T-cell (primary cell): ENCODE measurements around the gene RAB10. TPM values are rescaled to one million over a fixed set of nuclear protein-coding genes. Genes with fewer than 3 reads are reported as not detected.
"Not testable (repeated sequence)": the region's sequence is repeated elsewhere in the genome, so short reads cannot be mapped to it uniquely, and the experiment has no call there.

Source experiments
- ATAC-seq, 4 experiments: fragments of 200-7000 bp in 3 of 4; fragments of 150-1000 bp in 1 of 4; cut with Tn5 transposase; replicated peaks in 1 of 4; 1 replicate in 3 of 4; 2 replicates in 1 of 4; pipeline ENCODE4 v1.10.0; 2021; ENCODE audit warnings: moderate library complexity in 3 of 4, mild to moderate bottlenecking in 2 of 4, moderate number of reproducible peaks in 1 of 4
- CTCF ChIA-PET, 2 donors: fragments of 300-600 bp; sonication (Branson Sonifier 250); formaldehyde crosslinking; loops; one replicate each; lab custom pipeline; 2022; ENCODE audit warnings: antibody characterized with exemption in 2 of 2; lab: Charles Lee
- POLR2A ChIA-PET, 2 donors: fragments of 300-600 bp; sonication (Branson Sonifier 250); formaldehyde crosslinking; loops; one replicate each; lab custom pipeline; 2022; ENCODE audit warnings: antibody characterized with exemption in 2 of 2; lab: Charles Lee
- DNase-seq, 35 experiments: peaks; one replicate each; pipeline versions ENCODE4 v3.0.0 to v3.0.0-alpha.2; 2013 to 2023
- H3K27ac ChIP-seq: one replicate; pipeline ENCODE4 v1.5.1; 2013; ENCODE audit warnings: low read length
- H3K27me3 ChIP-seq, 2 experiments: replicated peaks in 1 of 2; 1 replicate in 1 of 2; 2 replicates in 1 of 2; pipeline versions ENCODE4 v1.6.1 to v1.7.0; 2013; ENCODE audit warnings: low read length in 1 of 2, mixed read lengths in 1 of 2; ENCODE audit not compliant: control insufficient read depth in 2 of 2, insufficient read depth in 2 of 2; ENCODE audit errors: extremely low read depth in 1 of 2
- H3K36me3 ChIP-seq, 2 donors: 1 replicate in 1 of 2; 2 replicates in 1 of 2; pipeline versions ENCODE4 v1.6.1 to v1.7.0; 2013; ENCODE audit warnings: low read length in 1 of 2; ENCODE audit not compliant: control insufficient read depth in 2 of 2, insufficient read depth in 1 of 2; ENCODE audit errors: extremely low read depth in 1 of 2
- H3K4me1 ChIP-seq, 2 experiments: 1 replicate in 1 of 2; 2 replicates in 1 of 2; pipeline versions ENCODE4 v1.6.1 to v1.7.0; 2013; ENCODE audit warnings: low read length in 2 of 2, mixed read lengths in 1 of 2; ENCODE audit not compliant: insufficient read depth in 2 of 2, control insufficient read depth in 1 of 2; ENCODE audit errors: extremely low read depth in 1 of 2
- H3K4me3 ChIP-seq, 2 donors: 1 replicate in 1 of 2; 2 replicates in 1 of 2; pipeline versions ENCODE4 v1.5.1 to v1.7.0; 2013; ENCODE audit warnings: mild to moderate bottlenecking in 2 of 2, low read length in 1 of 2, moderate library complexity in 1 of 2; ENCODE audit not compliant: control insufficient read depth in 1 of 2; ENCODE audit errors: extremely low read depth in 1 of 2
- H3K9me3 ChIP-seq: 2 replicates; pipeline ENCODE4 v1.7.0; 2013
- H3K27ac Mint-ChIP-seq, 2 donors: one replicate each; pipeline ENCODE4 v1.8.0; 2020 to 2021; ENCODE audit warnings: mild to moderate bottlenecking in 2 of 2, mixed read lengths in 2 of 2
- H3K27me3 Mint-ChIP-seq, 2 donors: one replicate each; pipeline ENCODE4 v1.8.0; 2021 to 2022; ENCODE audit warnings: mixed read lengths in 2 of 2
- H3K36me3 Mint-ChIP-seq: one replicate; pipeline ENCODE4 v1.8.0; 2021; ENCODE audit warnings: mixed read lengths
- H3K4me1 Mint-ChIP-seq, 3 donors: one replicate each; pipeline ENCODE4 v1.8.0; 2020 to 2022; ENCODE audit warnings: mixed read lengths in 3 of 3, mild to moderate bottlenecking in 1 of 3
- H3K4me3 Mint-ChIP-seq, 3 donors: one replicate each; pipeline ENCODE4 v1.8.0; 2020 to 2022; ENCODE audit warnings: mild to moderate bottlenecking in 3 of 3, mixed read lengths in 3 of 3, moderate library complexity in 3 of 3
- H3K9me3 Mint-ChIP-seq, 3 donors: one replicate each; pipeline ENCODE4 v1.8.0; 2020 to 2022; ENCODE audit warnings: mixed read lengths in 3 of 3
- WGBS: methylation state at CpG from one replicate; pipeline ENCODE4 v1.1.5; 2013; ENCODE audit warnings: missing lambda C conversion rate; ENCODE audit not compliant: insufficient coverage; 5-methylcytosine and 5-hydroxymethylcytosine counted together
- total RNA-seq, 35 experiments: library from RNA in 6 of 35; stranded (reverse) in 6 of 35; fragments of 120-200 nt in 1 of 35; gene quantifications; one replicate each; pipeline versions ENCODE4 v1.2.1 to v1.2.4 and lab custom pipeline; 2013 to 2026

The RAB10 gene
- total RNA-seq, 5 donors from 2014 or later (not counting 1 experiment from before 2014, with no cell fraction given) = 35.0 to 78.7 (median 71.2) TPM

GRCh38 chr2:26100384-26100783, 66.5 kb downstream of the RAB10 start:
- no peaks in the 10 kb centered on the region for H3K27me3 ChIP-seq
- Mint-ChIP-seq H3K4me1 (peaks cover 40 to 53% (median 47%) of the 10 kb centered on the region in 3 donors), H3K4me3 (no peak overlapping the region), H3K27me3 (no peaks in the 10 kb centered on the region), H3K36me3 (peaks cover 50% of the 10 kb centered on the region), H3K27ac (no peak overlapping the region), H3K9me3 (peaks cover 0 to 4% (median 0%) of the 10 kb centered on the region in 3 donors)
- no peak for DNase-seq
- H3K4me1 ChIP-seq = no peaks in the 10 kb centered on the region
- H3K27ac ChIP-seq = no peak overlapping the region
- no peaks in the 10 kb centered on the region for H3K9me3 ChIP-seq
- ATAC-seq = no peak
- CTCF ChIA-PET = no interaction called here
- no peak overlapping the region for H3K4me3 ChIP-seq
- POLR2A ChIA-PET = no interaction called here
- no CpG with 5 or more reads among the region's 1 CpG for WGBS
- H3K36me3 ChIP-seq = peaks cover 0 to 22% of the 10 kb centered on the region in 2 donors

DNA sequence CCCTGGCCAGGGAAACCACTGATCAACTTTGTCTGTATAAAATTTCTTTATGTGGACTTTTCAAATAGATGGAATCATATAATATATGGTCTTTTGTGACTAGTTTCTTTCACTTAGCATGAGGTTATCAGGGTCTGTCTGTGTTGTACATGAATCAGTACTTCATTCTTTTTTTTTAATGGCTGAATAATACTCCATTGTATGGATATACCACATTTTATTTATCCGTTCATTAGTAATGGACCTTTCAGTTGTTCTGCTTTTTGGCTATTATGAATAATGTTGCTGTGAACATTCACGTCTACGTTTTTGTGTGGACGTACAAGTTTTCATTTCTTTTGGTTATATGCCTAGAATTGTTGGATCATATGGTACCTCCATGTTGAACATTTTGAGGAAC, 69.9 kb downstream of the RAB10 start:
- Mint-ChIP-seq H3K9me3 (peaks cover 0 to 4% (median 0%) of the 10 kb centered on the region in 3 donors), H3K27me3 (no peaks in the 10 kb centered on the region), H3K27ac (no peak overlapping the region), H3K36me3 (peaks cover 46% of the 10 kb centered on the region), H3K4me1 (peaks cover 26 to 38% (median 37%) of the 10 kb centered on the region in 3 donors), H3K4me3 (no peak overlapping the region)
- Histone ChIP-seq H3K4me1 (no peaks in the 10 kb centered on the region), H3K27ac (no peak overlapping the region), H3K27me3 (no peaks in the 10 kb centered on the region), H3K4me3 (no peak overlapping the region), H3K36me3 (peaks cover 0 to 20% of the 10 kb centered on the region in 2 donors), H3K9me3 (no peaks in the 10 kb centered on the region)
- no peak for ATAC-seq
- WGBS = 94% methylated on average over 3 of the region's 4 CpGs
- CTCF ChIA-PET = no interaction called here
- DNase-seq = no peak
- POLR2A ChIA-PET = no interaction called here

DNA sequence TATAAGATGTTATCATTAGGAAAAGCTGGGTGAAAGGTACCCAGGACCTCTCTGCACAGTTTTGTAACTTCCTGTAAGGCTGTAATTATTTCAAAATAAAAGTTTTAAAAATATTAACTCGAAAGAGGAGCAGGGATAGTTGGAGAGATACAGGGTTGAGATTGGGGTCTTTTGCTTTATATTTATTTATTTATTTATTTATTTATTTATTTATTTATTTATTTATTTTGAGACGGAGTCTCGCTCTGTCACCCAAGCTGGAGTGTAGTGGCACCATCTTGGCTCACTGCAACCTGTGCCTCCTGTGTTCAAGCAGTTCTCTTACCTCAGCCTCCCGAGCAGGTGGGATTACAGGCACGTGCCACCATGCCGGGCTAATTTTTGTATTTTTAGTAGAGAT, 74.8 kb downstream of the RAB10 start:
- H3K27ac Mint-ChIP-seq, CTCF ChIA-PET, POLR2A ChIA-PET, H3K27me3 Mint-ChIP-seq, H3K4me3 ChIP-seq, H3K27me3 ChIP-seq, H3K4me1 ChIP-seq, DNase-seq, H3K4me3 Mint-ChIP-seq, H3K9me3 ChIP-seq, ATAC-seq, H3K9me3 Mint-ChIP-seq, H3K27ac ChIP-seq: not testable (repeated sequence)
- H3K36me3 ChIP-seq = peaks cover 4 to 26% of the 10 kb centered on the region in 2 donors
- Mint-ChIP-seq H3K36me3 (peaks cover 28% of the 10 kb centered on the region), H3K4me1 (peaks cover 16 to 32% (median 23%) of the 10 kb centered on the region in 3 donors)
- 100% methylated on average over 3 of the region's 6 CpGs for WGBS

- no peak for DNase-seq
- Mint-ChIP-seq H3K36me3 (peaks cover 22% of the 10 kb centered on the region), H3K27me3 (no peaks in the 10 kb centered on the region), H3K9me3 (no peaks in the 10 kb centered on the region), H3K27ac (peak overlapping the region in 1 of 2 donors; percentile 10), H3K4me1 (peaks cover 13 to 25% (median 15%) of the 10 kb centered on the region in 3 donors), H3K4me3 (no peak overlapping the region)
- WGBS = 80% methylated on average over 1 of the region's 1 CpG
- Histone ChIP-seq H3K27ac (no peak overlapping the region), H3K9me3 (no peaks in the 10 kb centered on the region), H3K4me3 (no peak overlapping the region), H3K27me3 (no peaks in the 10 kb centered on the region), H3K4me1 (no peaks in the 10 kb centered on the region), H3K36me3 (peaks cover 4 to 23% of the 10 kb centered on the region in 2 donors)
- CTCF ChIA-PET = no interaction called here
- POLR2A ChIA-PET = no interaction called here
- ATAC-seq = no peak
These were observed 78.3 kb downstream of the RAB10 start for GRCh38 chr2:26112201-26112600.

DNA sequence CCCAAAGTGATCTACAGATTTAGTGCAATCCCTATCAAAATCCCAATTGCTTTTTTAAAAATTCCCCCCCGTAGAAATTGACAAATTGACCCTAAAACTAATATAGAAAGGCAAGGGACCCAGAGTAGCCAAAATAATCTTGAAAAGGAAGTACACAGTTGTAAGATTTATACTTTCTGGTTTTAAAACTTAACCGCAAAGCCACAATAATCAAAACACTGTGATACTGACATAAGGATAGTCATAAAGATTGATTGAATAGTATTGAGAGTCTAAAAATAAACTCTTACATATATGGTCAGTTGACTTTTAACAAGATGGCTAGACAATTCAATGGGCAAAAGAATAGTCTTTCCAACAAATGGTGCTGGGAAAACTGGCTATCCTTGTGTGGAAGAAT, 80.3 kb downstream of the RAB10 start:
- CTCF ChIA-PET = no interaction called here
- Mint-ChIP-seq H3K27ac (peak overlapping the region; percentile 28 to 48), H3K27me3 (no peaks in the 10 kb centered on the region), H3K9me3 (no peaks in the 10 kb centered on the region), H3K4me1 (peaks cover 19 to 30% (median 21%) of the 10 kb centered on the region in 3 donors), H3K36me3 (peaks cover 22% of the 10 kb centered on the region), H3K4me3 (no peak overlapping the region)
- H3K4me1 ChIP-seq = no peaks in the 10 kb centered on the region
- no peak overlapping the region for H3K4me3 ChIP-seq
- no CpG with 5 or more reads among the region's 2 CpGs for WGBS
- POLR2A ChIA-PET = no interaction called here
- no peak for ATAC-seq
- no peak for DNase-seq
- no peaks in the 10 kb centered on the region for H3K9me3 ChIP-seq
- H3K27ac ChIP-seq = no peak overlapping the region
- no peaks in the 10 kb centered on the region for H3K27me3 ChIP-seq
- peaks cover 4 to 23% of the 10 kb centered on the region in 2 donors for H3K36me3 ChIP-seq

DNA sequence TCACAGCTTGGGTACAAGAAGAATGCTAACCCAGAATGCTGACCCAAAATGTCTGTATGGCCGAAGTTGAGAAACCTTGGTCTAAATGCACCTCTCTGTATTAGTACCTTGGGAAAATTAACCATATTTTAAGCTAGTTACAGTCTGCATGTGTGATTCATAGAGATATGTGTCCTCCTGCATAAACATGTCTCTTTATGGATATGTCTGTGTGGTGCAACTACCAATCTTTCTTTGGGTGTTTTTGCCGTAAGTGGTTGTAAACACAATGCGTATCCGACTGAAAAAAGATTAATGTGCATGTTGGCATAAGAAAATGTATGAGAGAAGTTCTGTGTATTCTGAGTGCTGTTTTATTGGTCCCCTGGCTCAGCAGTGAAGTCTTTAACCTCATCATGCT, 84.8 kb downstream of the RAB10 start:
- H3K9me3 Mint-ChIP-seq = no peaks in the 10 kb centered on the region
- H3K36me3 ChIP-seq = peaks cover 0 to 7% of the 10 kb centered on the region in 2 donors
- no CpG with 5 or more reads among the region's 4 CpGs for WGBS
- peaks cover 10% of the 10 kb centered on the region for H3K36me3 Mint-ChIP-seq
- no peak for DNase-seq
- peaks cover 19 to 32% (median 26%) of the 10 kb centered on the region in 3 donors for H3K4me1 Mint-ChIP-seq
- no peaks in the 10 kb centered on the region for H3K9me3 ChIP-seq
- H3K4me3 Mint-ChIP-seq = no peak overlapping the region
- no peak overlapping the region for H3K27ac Mint-ChIP-seq
- H3K27me3 Mint-ChIP-seq = no peaks in the 10 kb centered on the region
- H3K27ac ChIP-seq = no peak overlapping the region
- no peaks in the 10 kb centered on the region for H3K4me1 ChIP-seq
- H3K27me3 ChIP-seq = no peaks in the 10 kb centered on the region
- ChIA-PET CTCF (interaction anchor here in 1 of 2 donors (0.6 kb wide), 1 partner anchor 12 kb away, joined by 6 read pairs; no protein-coding TSS in a partner anchor), POLR2A (no interaction called here)
- ATAC-seq = no peak
- no peak overlapping the region for H3K4me3 ChIP-seq
